22Rv1 (cell line): ENCODE data around the gene MAPK8IP2.

Experiments
- H3K27ac ChIP-seq: fragments of 450-650 bp; 2 replicates; pipeline ENCODE4 v1.5.1; 2017
- ZFX ChIP-seq: fragments of 450-650 bp; IDR thresholded peaks from 2 replicates; pipeline ENCODE4 v1.6.1; 2017; ENCODE audit warnings: antibody characterized with exemption, borderline replicate concordance
- TF ChIP-seq, protein P1 (sequence below): fragments of 450-650 bp; IDR thresholded peaks from 2 replicates; pipeline ENCODE4 v1.5.1; 2017; ENCODE audit warnings: mild to moderate bottlenecking

Gene MAPK8IP2

DNA sequence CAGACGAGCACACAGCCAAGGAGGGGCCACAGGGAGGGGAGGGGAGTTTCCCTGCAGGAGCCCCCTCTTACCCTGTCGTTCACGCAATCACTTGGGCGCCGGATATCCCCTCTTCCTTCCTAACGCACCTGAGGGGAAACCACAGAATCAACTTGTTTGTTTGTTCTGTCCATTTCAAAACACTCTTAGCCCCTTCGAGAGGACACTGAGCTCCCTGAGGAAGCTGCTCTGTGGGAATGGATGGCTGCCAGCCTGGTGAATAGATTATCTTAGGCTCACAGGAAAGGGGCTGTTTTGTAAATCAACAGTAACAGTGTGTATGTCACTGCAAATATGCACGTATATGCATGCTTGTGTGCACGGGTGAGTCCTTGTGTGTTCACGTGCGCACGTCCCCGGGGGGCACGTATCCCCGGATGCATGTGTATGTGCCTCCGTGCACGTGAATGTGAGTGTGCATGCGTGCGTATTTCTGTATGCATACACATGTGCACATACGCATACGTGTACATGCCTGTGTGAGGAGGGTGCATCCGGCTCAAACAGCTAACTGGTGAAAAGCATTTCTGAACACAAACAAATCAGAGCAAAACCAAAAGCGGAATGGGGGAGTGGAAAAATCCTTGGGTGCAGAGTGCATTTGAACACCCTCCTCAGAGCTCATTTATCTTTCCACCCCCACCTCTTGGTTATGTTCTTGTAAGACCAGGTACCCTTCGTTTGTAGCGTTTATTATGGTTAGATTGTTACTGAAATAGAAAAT lies 20.2 kb downstream of the MAPK8IP2 start:
- TF ChIP-seq, protein P1, sequence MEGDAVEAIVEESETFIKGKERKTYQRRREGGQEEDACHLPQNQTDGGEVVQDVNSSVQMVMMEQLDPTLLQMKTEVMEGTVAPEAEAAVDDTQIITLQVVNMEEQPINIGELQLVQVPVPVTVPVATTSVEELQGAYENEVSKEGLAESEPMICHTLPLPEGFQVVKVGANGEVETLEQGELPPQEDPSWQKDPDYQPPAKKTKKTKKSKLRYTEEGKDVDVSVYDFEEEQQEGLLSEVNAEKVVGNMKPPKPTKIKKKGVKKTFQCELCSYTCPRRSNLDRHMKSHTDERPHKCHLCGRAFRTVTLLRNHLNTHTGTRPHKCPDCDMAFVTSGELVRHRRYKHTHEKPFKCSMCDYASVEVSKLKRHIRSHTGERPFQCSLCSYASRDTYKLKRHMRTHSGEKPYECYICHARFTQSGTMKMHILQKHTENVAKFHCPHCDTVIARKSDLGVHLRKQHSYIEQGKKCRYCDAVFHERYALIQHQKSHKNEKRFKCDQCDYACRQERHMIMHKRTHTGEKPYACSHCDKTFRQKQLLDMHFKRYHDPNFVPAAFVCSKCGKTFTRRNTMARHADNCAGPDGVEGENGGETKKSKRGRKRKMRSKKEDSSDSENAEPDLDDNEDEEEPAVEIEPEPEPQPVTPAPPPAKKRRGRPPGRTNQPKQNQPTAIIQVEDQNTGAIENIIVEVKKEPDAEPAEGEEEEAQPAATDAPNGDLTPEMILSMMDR, result peak; percentile 61
- TF ChIP-seq ZFX, result no peak
- H3K27ac ChIP-seq, result peak overlapping the region; percentile 98

DNA sequence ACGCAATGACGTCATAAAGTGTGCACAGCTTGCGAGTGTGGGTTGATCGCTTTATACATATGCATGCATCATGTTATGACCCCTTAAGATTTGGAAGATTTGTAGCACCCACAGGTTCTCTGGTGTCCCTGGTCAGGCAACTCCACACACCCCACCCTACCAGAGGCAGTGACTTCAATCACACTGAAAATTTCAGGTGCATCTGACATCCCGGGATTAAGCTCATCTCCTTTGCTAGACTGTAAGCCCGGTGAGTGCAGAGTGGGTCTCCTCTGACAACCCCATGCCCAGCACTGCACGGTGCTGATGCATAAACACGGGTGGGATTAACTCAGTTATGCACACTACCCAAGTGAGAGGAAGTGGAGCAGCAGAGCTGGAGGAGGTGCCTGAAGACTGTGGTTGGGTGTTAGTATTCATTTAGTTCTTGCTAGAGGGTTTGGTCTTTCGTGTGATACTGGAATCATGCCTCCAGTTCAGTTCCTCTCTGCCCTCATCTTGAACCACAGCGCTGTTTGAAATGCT lies 20.8 kb downstream of the MAPK8IP2 start:
- H3K27ac ChIP-seq, result peak overlapping the region; percentile 98
- TF ChIP-seq, protein P1, result no peak
- TF ChIP-seq ZFX, result no peak

DNA sequence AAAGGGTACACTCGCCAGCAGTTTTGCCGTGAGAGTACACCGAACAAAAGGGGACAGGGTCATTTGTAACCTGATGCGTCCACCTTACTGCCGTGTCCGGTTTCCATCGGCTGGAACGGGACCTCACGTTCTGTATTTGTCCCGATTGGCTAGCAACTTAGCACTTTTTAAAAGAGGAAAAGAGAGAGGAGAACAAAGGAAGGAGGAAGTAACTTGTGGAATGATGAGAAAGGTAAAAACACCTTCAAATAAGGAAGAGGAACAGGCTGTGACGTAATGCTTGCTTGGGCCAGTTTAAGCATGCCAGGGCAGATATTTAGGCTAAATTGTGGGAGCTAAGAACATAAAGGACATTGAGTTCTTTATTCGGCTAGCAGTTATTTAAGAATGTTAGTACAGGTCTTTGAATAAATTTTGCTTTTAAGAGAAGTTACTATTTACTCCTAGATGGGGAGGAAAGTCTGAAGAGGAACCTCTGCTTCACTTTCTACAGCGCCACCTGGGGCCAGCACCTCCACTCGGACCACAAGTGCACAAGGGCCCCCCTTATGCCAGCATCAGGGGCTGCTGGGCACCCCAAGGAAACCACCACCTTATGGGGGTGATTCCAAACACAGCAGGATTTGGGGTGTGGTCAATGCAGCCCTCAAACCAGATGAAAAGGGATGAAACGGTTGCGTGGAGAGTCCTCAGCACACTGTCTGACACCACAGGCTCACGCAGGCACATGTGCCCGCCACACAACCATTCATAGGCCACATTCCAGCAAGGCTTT lies 21.5 kb downstream of the MAPK8IP2 start:
- H3K27ac ChIP-seq, result peak overlapping the region; percentile 98
- TF ChIP-seq, protein P1, result peak; percentile 78
- no peak for TF ChIP-seq ZFX

DNA sequence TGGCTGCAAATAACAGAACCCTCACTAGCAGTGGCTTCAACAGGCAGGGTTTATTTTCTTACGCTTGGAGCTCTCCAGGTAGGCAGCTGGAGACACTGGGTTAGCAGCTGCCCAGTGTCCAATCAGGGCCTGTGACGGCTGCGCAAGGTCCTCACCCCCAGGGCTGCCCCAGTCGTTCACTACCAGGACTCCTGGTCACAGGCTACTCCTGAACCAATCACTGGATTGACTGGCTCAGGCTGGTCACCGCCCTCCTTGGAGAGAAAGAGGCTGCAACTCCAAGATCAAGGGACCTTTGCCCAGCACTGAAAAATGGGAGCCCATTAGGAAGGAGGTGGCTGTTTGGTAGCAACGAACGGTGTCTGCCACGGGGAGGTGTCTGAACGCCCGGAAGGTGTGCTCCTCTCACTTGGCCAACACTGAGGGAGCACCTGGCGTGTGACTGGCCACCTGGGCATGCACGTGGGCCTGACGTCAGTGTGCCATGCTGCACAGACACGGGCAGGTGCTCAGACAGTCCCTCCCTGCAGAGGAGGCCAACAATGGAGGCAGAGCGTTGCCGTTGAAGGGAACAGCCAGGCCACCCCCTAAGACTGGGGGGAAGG lies 22.2 kb downstream of the MAPK8IP2 start:
- TF ChIP-seq ZFX, result no peak
- TF ChIP-seq, protein P1, result peak; percentile 1; the same call in 1 of the 2 replicates
- peak overlapping the region; percentile 98 for H3K27ac ChIP-seq

DNA sequence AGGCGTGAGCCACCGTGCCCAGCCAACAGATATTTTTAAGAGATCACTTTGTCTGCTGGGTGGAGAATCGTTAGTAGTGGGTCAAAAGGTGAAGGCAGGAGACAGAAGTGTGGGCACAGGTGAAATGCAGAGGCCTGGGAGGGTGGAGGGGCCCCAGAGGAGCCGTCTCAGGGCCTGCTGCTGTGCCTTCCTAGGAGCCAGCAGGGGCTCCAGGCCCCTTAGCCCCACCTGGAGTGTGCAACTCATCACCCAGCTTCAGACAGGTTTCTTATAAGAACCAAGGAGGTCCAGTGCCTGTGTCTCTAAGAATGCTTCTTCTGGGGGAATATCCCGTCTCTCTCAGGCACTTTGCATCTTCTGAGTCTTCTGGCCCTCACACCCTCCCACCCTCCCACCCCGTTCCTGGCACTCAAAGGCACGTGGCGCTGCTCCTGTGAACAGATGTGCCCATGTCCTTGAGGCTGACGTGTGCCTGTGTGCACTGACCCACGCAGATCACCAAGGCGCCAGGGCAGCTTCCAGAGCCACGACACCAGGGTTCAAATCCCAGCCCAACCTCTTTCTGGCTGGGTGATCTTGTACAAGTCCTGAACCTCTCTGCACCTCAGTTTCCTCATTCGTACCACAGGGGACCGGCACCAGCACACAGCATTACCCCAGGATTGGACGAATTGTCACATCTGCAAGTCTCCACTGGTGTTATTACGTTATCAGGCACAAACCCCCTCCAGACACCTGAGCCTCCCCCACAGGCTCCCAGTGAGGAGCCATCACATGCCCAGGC lies 23.9 kb downstream of the MAPK8IP2 start:
- TF ChIP-seq ZFX, result no peak
- TF ChIP-seq, protein P1, result no peak
- H3K27ac ChIP-seq, result peak overlapping the region; percentile 34; the same call in 1 of the 2 replicates

DNA sequence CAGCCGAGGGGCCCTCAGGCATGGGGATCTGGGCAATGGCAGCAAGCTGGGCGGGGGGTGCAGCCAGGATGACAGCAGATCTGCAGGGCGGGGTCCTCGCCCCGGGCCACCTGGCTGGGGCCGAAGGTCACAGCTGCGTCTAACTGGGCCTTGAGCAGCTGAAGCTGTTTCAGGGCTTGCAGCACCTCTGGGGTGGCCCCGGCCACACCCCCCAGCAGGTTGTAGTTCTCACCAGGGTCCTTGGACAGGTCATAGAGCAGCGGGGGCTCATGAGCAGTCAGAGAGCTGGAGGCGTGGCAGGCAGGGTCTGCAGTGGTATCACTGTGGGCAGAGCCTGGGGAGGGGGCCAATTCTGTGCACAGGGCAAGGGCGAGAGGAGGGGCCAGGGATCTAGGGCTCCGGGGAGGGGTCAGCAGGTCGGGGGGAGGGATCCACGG lies 24.6 kb downstream of the MAPK8IP2 start:
- no peak overlapping the region for H3K27ac ChIP-seq
- no peak for TF ChIP-seq ZFX
- TF ChIP-seq, protein P1, result no peak
